Measurements from ENCODE around the gene SIGLEC12. TPM values are rescaled to one million over a fixed set of nuclear protein-coding genes. Genes with fewer than 3 reads are reported as not detected.

The SIGLEC12 gene
- polyA plus RNA-seq, 1 donor (not counting 4 experiments of a cell fraction or from before 2014, with no cell fraction given) = not detected

DNA sequence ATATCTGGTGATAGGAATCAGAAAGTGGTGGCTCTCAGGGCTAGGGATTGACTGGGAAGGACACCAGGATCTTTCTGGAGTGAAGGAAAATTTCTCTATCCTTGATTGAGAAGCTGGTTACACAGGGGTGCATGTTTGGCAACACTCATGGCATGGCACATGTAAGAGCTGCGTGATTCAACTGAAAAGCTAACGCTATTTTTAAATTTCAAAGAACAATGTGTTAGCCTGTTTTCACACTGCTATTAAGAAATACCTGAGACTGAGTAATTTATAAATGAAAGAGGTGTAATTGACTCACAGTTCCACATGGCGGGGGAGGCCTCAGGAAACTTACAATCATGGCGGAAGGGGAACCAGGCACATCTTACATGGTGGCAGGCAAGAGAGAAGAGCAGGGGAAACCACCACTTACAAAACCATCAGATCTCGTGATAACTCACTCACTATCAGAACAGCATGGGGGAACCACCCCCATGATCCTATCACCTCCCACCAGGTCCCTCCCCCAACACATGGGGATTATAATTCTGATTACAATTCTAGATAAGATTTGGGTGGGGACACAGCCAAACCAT is 50.8 kb downstream of the SIGLEC12 start:
- Histone ChIP-seq H4K20me1 (ENCODE audit: control insufficient read depth, extremely low read depth, insufficient read depth, low read length) (no peaks in the 10 kb centered on the region), H3K4me2 (ENCODE audit: control insufficient read depth, extremely low read depth, insufficient read depth, low read depth, low read length) (no peak overlapping the region), H3K9me1 (ENCODE audit: control insufficient read depth, extremely low read depth, insufficient read depth, low read length) (no peaks in the 10 kb centered on the region), H3K4me1 (ENCODE audit: control insufficient read depth, extremely low read depth, insufficient read depth, low read length) (no peaks in the 10 kb centered on the region), H3K27ac (ENCODE audit: control insufficient read depth, insufficient read depth, low read length) (no peak overlapping the region), H3K36me3 (ENCODE audit: control insufficient read depth in 2 of 2, extremely low read depth in 1 of 2, insufficient read depth in 2 of 2, low read length in 2 of 2) (no peaks in the 10 kb centered on the region), H3K27me3 (ENCODE audit: control insufficient read depth, extremely low read depth, insufficient read depth, low read length) (no peaks in the 10 kb centered on the region), H3K79me2 (ENCODE audit: control insufficient read depth, insufficient read depth, low read length) (no peaks in the 10 kb centered on the region), H3K4me3 (ENCODE audit: control insufficient read depth in 2 of 3, extremely low read depth in 1 of 3, insufficient read depth in 2 of 3, low read depth in 1 of 3, low read length in 3 of 3) (no peak overlapping the region), H3K9me3 (ENCODE audit: control insufficient read depth, low read depth, low read length) (no peaks in the 10 kb centered on the region), H2AFZ (ENCODE audit: control insufficient read depth, low read length) (no peak overlapping the region), H3K9ac (ENCODE audit: control insufficient read depth, extremely low read depth, insufficient read depth, low read length) (no peak overlapping the region)
- dilution Hi-C loops (cut with MboI; ENCODE audit: extremely low pct_ligation_motif_present, low sequenced_read_pairs) = no loop called here
- DNase-seq (ENCODE audit: low read depth, low spot score) = no peak
- TF ChIP-seq, protein P1, sequence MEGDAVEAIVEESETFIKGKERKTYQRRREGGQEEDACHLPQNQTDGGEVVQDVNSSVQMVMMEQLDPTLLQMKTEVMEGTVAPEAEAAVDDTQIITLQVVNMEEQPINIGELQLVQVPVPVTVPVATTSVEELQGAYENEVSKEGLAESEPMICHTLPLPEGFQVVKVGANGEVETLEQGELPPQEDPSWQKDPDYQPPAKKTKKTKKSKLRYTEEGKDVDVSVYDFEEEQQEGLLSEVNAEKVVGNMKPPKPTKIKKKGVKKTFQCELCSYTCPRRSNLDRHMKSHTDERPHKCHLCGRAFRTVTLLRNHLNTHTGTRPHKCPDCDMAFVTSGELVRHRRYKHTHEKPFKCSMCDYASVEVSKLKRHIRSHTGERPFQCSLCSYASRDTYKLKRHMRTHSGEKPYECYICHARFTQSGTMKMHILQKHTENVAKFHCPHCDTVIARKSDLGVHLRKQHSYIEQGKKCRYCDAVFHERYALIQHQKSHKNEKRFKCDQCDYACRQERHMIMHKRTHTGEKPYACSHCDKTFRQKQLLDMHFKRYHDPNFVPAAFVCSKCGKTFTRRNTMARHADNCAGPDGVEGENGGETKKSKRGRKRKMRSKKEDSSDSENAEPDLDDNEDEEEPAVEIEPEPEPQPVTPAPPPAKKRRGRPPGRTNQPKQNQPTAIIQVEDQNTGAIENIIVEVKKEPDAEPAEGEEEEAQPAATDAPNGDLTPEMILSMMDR (optimal IDR thresholded peaks at IDR 0.05 in 1 of 3, IDR thresholded peaks at IDR 0.05 in 1 of 3, conservative IDR thresholded peaks at IDR 0.05 in 1 of 3; ENCODE audit: extremely low read depth in 1 of 3, insufficient read depth in 2 of 3, low read length in 3 of 3) = no peak
- TF ChIP-seq EZH2 (IDR thresholded peaks at IDR 0.05; ENCODE audit: low read length) = no peak
- FAIRE-seq = no peak

DNA sequence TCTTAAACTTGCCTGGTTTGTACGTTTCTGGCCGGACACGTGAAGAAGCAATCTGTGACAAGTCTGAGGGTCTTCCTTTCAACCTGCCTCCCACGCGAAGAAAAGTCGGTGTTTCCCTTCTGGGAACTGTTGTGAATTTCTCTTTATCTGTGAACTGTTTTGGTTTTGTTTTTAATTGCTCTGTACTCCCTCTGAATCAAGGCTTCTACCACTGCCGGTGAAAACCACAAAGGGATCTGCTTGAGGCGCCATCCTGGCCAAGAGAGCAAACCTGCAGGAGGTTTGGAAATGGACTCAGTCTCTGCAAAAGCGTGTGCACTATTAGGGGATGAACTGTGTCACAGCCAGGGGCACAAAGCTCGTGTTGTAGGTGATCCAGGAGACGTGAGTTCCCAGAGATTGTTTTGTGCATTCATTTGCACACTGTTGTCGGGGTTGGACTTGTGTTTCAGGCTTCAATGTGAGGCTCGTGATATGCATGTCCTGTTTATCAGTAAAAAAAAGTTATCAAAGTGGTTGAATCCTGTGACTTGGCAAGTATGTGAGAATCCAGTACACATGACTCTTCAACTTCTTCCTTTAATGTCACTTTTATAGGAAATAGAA is 53.1 kb downstream of the SIGLEC12 start:
- no peaks in the 10 kb centered on the region for H3K9me1 ChIP-seq (ENCODE audit: control insufficient read depth, extremely low read depth, insufficient read depth, low read length)
- no peak overlapping the region for H3K27ac ChIP-seq (ENCODE audit: control insufficient read depth, insufficient read depth, low read length)
- FAIRE-seq (no peak), DNase-seq (ENCODE audit: low read depth, low spot score) (no peak)
- no peaks in the 10 kb centered on the region for H3K4me1 ChIP-seq (ENCODE audit: control insufficient read depth, extremely low read depth, insufficient read depth, low read length)
- H2AFZ ChIP-seq (ENCODE audit: control insufficient read depth, low read length) = no peak overlapping the region
- H3K9me3 ChIP-seq (ENCODE audit: control insufficient read depth, low read depth, low read length) = no peaks in the 10 kb centered on the region
- no peaks in the 10 kb centered on the region for H3K36me3 ChIP-seq (ENCODE audit: control insufficient read depth in 2 of 2, extremely low read depth in 1 of 2, insufficient read depth in 2 of 2, low read length in 2 of 2)
- H3K79me2 ChIP-seq (ENCODE audit: control insufficient read depth, insufficient read depth, low read length) = no peaks in the 10 kb centered on the region
- TF ChIP-seq, protein P1 (optimal IDR thresholded peaks at IDR 0.05 in 1 of 3, IDR thresholded peaks at IDR 0.05 in 1 of 3, conservative IDR thresholded peaks at IDR 0.05 in 1 of 3; ENCODE audit: extremely low read depth in 1 of 3, insufficient read depth in 2 of 3, low read length in 3 of 3) = no peak
- TF ChIP-seq EZH2 (IDR thresholded peaks at IDR 0.05; ENCODE audit: low read length) = no peak
- no peaks in the 10 kb centered on the region for H4K20me1 ChIP-seq (ENCODE audit: control insufficient read depth, extremely low read depth, insufficient read depth, low read length)
- no peaks in the 10 kb centered on the region for H3K27me3 ChIP-seq (ENCODE audit: control insufficient read depth, extremely low read depth, insufficient read depth, low read length)
- H3K4me2 ChIP-seq (ENCODE audit: control insufficient read depth, extremely low read depth, insufficient read depth, low read depth, low read length) = no peak overlapping the region
- no peak overlapping the region for H3K9ac ChIP-seq (ENCODE audit: control insufficient read depth, extremely low read depth, insufficient read depth, low read length)
- H3K4me3 ChIP-seq (ENCODE audit: control insufficient read depth in 2 of 3, extremely low read depth in 1 of 3, insufficient read depth in 2 of 3, low read depth in 1 of 3, low read length in 3 of 3) = no peak overlapping the region
- dilution Hi-C loops (cut with MboI; ENCODE audit: extremely low pct_ligation_motif_present, low sequenced_read_pairs) = no loop called here

All from keratinocyte (primary cell).